B cell (primary cell): ENCODE results near the gene LRRC4. TPM values are rescaled to one million over a fixed set of nuclear protein-coding genes. Genes with fewer than 3 reads are reported as not detected.

Source experiments
- ATAC-seq: fragments of 200-7000 bp; cut with Tn5 transposase; one replicate; pipeline ENCODE4 v1.10.0; 2021; ENCODE audit warnings: low read depth, mild to moderate bottlenecking, moderate number of reproducible peaks, moderate library complexity
- CTCF ChIA-PET: fragments of 350-600 bp; sonication (Branson Sonifier 250); formaldehyde crosslinking; loops from one replicate; lab custom pipeline; 2021; ENCODE audit warnings: antibody characterized with exemption, inconsistent platforms; lab: Charles Lee
- POLR2A ChIA-PET: fragments of 350-600 bp; sonication (Branson Sonifier 250); formaldehyde crosslinking; loops from one replicate; lab custom pipeline; 2021; ENCODE audit warnings: antibody characterized with exemption; lab: Charles Lee
- DNase-seq: peaks from one replicate; pipeline ENCODE4 v3.0.0; 2013
- H2AFZ ChIP-seq: 2 replicates; pipeline ENCODE4 v1.6.1; 2012; ENCODE audit warnings: mild to moderate bottlenecking, low read depth, low read length; ENCODE audit not compliant: insufficient read depth, poor library complexity, severe bottlenecking
- H3K27ac ChIP-seq, 2 donors: 1 replicate in 1 of 2; 2 replicates in 1 of 2; pipeline ENCODE4 v1.5.1; 2012 to 2013; ENCODE audit warnings: low read length in 2 of 2, mild to moderate bottlenecking in 2 of 2, moderate library complexity in 1 of 2
- H3K27me3 ChIP-seq, 4 experiments: fragments of 200-600 bp in 1 of 4; sonication (generic) in 1 of 4; replicated peaks in 1 of 4; 1 replicate in 2 of 4; 2 replicates in 2 of 4; pipeline versions ENCODE4 v1.6.1 to v1.7.0; 2013 to 2016; ENCODE audit warnings: low read length in 3 of 4, mild to moderate bottlenecking in 2 of 4, mixed read lengths in 1 of 4, moderate library complexity in 1 of 4; ENCODE audit not compliant: insufficient read depth in 4 of 4, control insufficient read depth in 3 of 4; ENCODE audit errors: control extremely low read depth in 1 of 4
- H3K36me3 ChIP-seq, 2 experiments: replicated peaks in 1 of 2; 1 replicate in 1 of 2; 2 replicates in 1 of 2; pipeline versions ENCODE4 v1.6.1 to v1.7.1; 2013; ENCODE audit warnings: low read length in 1 of 2; ENCODE audit not compliant: insufficient read depth in 2 of 2, control insufficient read depth in 1 of 2; ENCODE audit errors: control extremely low read depth in 1 of 2, extremely low read depth in 1 of 2
- H3K4me1 ChIP-seq, 2 donors: fragments of 200-600 bp in 1 of 2; sonication (generic) in 1 of 2; 1 replicate in 1 of 2; 2 replicates in 1 of 2; pipeline versions ENCODE4 v1.5.1 to v1.6.1; 2013 to 2017; ENCODE audit warnings: low read length in 2 of 2; ENCODE audit not compliant: control insufficient read depth in 2 of 2, insufficient read depth in 2 of 2
- H3K4me2 ChIP-seq: replicated peaks from 2 replicates; pipeline ENCODE3; 2012; ENCODE audit warnings: mild to moderate bottlenecking, low read depth, low read length; ENCODE audit not compliant: poor library complexity, severe bottlenecking
- H3K4me3 ChIP-seq, 5 experiments: fragments of 200-600 bp in 1 of 5; sonication (generic) in 1 of 5; 1 replicate in 3 of 5; 2 replicates in 2 of 5; pipeline versions ENCODE4 v1.5.1 to v1.7.0; 2011 to 2016; ENCODE audit warnings: low read length in 4 of 5, mild to moderate bottlenecking in 4 of 5, low read depth in 2 of 5, control low read depth in 1 of 5, moderate library complexity in 1 of 5; ENCODE audit not compliant: insufficient read depth in 1 of 5; ENCODE audit errors: control extremely low read depth in 1 of 5, extremely low read depth in 1 of 5
- H3K79me2 ChIP-seq: fragments of 200-600 bp; sonication (generic); one replicate; pipeline ENCODE4 v1.6.0; 2016; ENCODE audit warnings: low read length; ENCODE audit not compliant: control insufficient read depth, insufficient read depth
- H3K9ac ChIP-seq: fragments of 200-600 bp; sonication (generic); 2 replicates; pipeline ENCODE4 v1.6.1; 2017; ENCODE audit warnings: mild to moderate bottlenecking, low read length, moderate library complexity
- H3K9me3 ChIP-seq, 3 donors: one replicate each; pipeline versions ENCODE4 v1.6.1 to v1.7.1; 2013; ENCODE audit warnings: low read length in 2 of 3; ENCODE audit not compliant: control insufficient read depth in 2 of 3, insufficient read depth in 1 of 3; ENCODE audit errors: control extremely low read depth in 1 of 3
- H4K20me1 ChIP-seq: 2 replicates; pipeline ENCODE4 v1.6.0; 2012; ENCODE audit warnings: mild to moderate bottlenecking, low read length; ENCODE audit not compliant: insufficient read depth, control insufficient read depth, poor library complexity, severe bottlenecking
- H3K27ac Mint-ChIP-seq: one replicate; pipeline ENCODE4 v1.8.0; 2021; ENCODE audit warnings: mixed read lengths
- H3K27me3 Mint-ChIP-seq: one replicate; pipeline ENCODE4 v1.8.0; 2021; ENCODE audit warnings: mixed read lengths
- H3K4me1 Mint-ChIP-seq: one replicate; pipeline ENCODE4 v1.8.0; 2021; ENCODE audit warnings: mixed read lengths
- H3K4me3 Mint-ChIP-seq: one replicate; pipeline ENCODE4 v1.8.0; 2021; ENCODE audit warnings: mixed read lengths
- H3K9me3 Mint-ChIP-seq: one replicate; pipeline ENCODE4 v1.8.0; 2022; ENCODE audit warnings: mixed read lengths; ENCODE audit not compliant: insufficient read depth
- EZH2 ChIP-seq: IDR thresholded peaks from 2 replicates; pipeline ENCODE4 v1.6.1; 2012; ENCODE audit warnings: borderline replicate concordance, low read depth, mild to moderate bottlenecking, moderate library complexity, low read length; ENCODE audit not compliant: insufficient read depth, poor library complexity, severe bottlenecking
- WGBS: methylation state at CpG from one replicate; pipeline ENCODE4 v1.1.5; 2013; ENCODE audit warnings: missing lambda C conversion rate; ENCODE audit not compliant: insufficient coverage; 5-methylcytosine and 5-hydroxymethylcytosine counted together
- intact Hi-C: fragments of 100-400 bp; cut with micrococcal nuclease; formaldehyde crosslinking; loops from one replicate; pipeline ENCODE4 v1.10.0; 2022
- polyA plus RNA-seq: library from polyadenylated mRNA; depleted of rRNA; stranded (reverse); fragments of >200 nt; gene quantifications from 2 replicates; pipeline ENCODE4 v1.2.3, GENCODE V29; 2012
- total RNA-seq, 2 donors: library from RNA; stranded (reverse); fragments of 120-200 nt in 1 of 2; gene quantifications; 1 replicate in 1 of 2; 2 replicates in 1 of 2; pipeline versions ENCODE4 v1.2.3 to v1.2.4, GENCODE V29; 2013 to 2022
- TF ChIP-seq, protein P1 (sequence below): fragments of 200-600 bp; IDR thresholded peaks from one replicate; pipeline ENCODE4 v1.8.0; 2022; ENCODE audit warnings: antibody characterized with exemption, mild to moderate bottlenecking

The LRRC4 gene
- total and polyA plus RNA-seq, 2 donors (not counting 1 experiment from before 2014, with no cell fraction given), result 0.98 to 1.2 TPM

DNA sequence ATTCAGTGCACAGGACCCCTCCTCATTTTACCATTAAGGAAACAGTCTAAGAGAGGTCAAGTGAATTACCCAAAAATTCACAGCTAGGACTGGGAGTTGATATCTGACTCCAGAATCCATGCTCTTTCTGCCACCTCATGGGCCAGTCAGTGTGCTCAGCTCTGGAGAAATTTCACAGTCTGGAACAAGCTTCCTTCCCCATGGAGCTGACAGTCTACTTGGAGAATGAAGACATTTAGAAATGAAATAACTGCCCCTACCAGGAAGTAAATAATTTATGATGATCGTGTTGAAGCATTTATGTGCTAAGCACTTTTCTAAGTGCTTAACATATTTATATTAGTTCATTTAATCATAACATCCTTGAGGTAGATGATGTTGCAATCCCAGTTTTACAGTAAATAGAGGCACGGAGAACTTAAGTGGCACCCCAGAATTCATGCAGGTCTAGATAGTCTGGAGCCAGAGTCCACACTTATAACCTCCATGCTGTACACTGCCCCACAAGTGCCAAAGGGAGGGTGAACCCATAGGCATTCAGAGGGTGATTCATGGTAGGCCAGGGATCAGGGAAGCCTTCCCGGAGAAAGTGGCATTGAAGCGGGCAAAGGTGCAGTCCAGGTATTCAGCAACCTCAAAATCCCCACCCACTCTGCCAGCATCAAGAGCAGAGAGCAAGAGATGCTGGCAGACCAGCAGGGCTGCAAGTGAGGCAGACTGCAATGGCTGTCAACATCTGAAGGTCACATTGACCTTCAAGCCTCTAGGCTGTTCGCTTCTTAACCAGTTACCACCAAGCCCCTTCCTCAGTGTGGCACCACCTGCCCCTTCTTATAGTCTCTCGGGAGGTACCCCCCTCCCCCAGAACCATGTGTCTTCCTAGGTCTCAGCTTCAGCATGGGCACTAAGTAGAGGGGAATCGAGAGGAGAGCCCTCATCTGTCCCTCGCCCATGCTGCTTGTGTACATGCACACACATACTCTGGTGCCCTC lies 38.4 kb upstream of the LRRC4 start:
- no peak overlapping the region for H3K9ac ChIP-seq
- Mint-ChIP-seq H3K27ac (no peak overlapping the region), H3K4me1 (no peaks in the 10 kb centered on the region), H3K9me3 (no peaks in the 10 kb centered on the region), H3K27me3 (no peaks in the 10 kb centered on the region), H3K4me3 (no peak overlapping the region)
- DNase-seq (no peak), ATAC-seq (no peak)
- 100% methylated on average over 4 of the region's 8 CpGs for WGBS
- no peak overlapping the region for H3K4me2 ChIP-seq
- H3K79me2 ChIP-seq, result no peaks in the 10 kb centered on the region
- peaks cover 0 to 12% of the 10 kb centered on the region in 2 experiments for H3K36me3 ChIP-seq
- intact Hi-C loops, result no loop called here
- no peaks in the 10 kb centered on the region for H3K9me3 ChIP-seq
- POLR2A ChIA-PET, result no interaction called here
- TF ChIP-seq, protein P1, sequence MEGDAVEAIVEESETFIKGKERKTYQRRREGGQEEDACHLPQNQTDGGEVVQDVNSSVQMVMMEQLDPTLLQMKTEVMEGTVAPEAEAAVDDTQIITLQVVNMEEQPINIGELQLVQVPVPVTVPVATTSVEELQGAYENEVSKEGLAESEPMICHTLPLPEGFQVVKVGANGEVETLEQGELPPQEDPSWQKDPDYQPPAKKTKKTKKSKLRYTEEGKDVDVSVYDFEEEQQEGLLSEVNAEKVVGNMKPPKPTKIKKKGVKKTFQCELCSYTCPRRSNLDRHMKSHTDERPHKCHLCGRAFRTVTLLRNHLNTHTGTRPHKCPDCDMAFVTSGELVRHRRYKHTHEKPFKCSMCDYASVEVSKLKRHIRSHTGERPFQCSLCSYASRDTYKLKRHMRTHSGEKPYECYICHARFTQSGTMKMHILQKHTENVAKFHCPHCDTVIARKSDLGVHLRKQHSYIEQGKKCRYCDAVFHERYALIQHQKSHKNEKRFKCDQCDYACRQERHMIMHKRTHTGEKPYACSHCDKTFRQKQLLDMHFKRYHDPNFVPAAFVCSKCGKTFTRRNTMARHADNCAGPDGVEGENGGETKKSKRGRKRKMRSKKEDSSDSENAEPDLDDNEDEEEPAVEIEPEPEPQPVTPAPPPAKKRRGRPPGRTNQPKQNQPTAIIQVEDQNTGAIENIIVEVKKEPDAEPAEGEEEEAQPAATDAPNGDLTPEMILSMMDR, result no peak
- no peak for TF ChIP-seq EZH2
- no peaks in the 10 kb centered on the region for H3K27me3 ChIP-seq
- CTCF ChIA-PET, result no interaction called here
- no peak overlapping the region for H3K4me3 ChIP-seq
- H2AFZ ChIP-seq, result no peak overlapping the region
- no peak overlapping the region for H3K27ac ChIP-seq
- no peaks in the 10 kb centered on the region for H3K4me1 ChIP-seq
- no peaks in the 10 kb centered on the region for H4K20me1 ChIP-seq

DNA sequence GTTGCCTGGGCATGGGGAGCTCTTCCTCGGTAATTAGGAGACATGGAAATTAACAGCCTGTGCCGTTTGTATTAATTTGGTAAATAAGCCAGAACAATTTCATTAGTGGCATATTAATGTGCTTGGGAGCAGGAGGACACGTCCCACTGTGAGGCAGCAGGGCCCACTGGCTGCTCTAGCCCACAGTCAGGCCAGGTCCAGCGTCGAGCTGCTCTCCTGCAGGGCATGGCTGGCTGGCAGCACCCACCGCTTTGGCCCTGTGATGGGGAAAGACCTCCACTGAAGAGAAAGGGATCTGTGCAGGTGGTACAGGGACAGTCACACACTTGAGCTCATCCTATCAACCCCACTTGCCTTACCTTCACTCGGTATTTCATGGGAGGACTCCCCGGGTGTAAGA lies 37.5 kb upstream of the LRRC4 start:
- ChIA-PET CTCF (no interaction called here), POLR2A (no interaction called here)
- Histone ChIP-seq H3K79me2 (no peaks in the 10 kb centered on the region), H3K9me3 (no peaks in the 10 kb centered on the region), H3K36me3 (peaks cover 0 to 4% of the 10 kb centered on the region in 2 experiments), H3K4me1 (no peaks in the 10 kb centered on the region), H3K4me2 (no peak overlapping the region), H2AFZ (no peak overlapping the region), H3K4me3 (no peak overlapping the region), H4K20me1 (no peaks in the 10 kb centered on the region), H3K9ac (no peak overlapping the region), H3K27me3 (no peaks in the 10 kb centered on the region), H3K27ac (no peak overlapping the region)
- TF ChIP-seq EZH2, result no peak
- TF ChIP-seq, protein P1, result no peak
- Mint-ChIP-seq H3K9me3 (no peaks in the 10 kb centered on the region), H3K4me1 (no peaks in the 10 kb centered on the region), H3K27ac (no peak overlapping the region), H3K27me3 (no peaks in the 10 kb centered on the region), H3K4me3 (no peak overlapping the region)
- DNase-seq (no peak), ATAC-seq (no peak)
- 100% methylated on average over 6 of the region's 8 CpGs for WGBS
- intact Hi-C loops, result no loop called here
